ENCODE measurements around the gene RNF26.

GRCh38 chr11:119318240-119319135 lies 15.8 kb upstream of the RNF26 start:
- TF ChIP-seq GATA2 (CRISPR knock-in tag; IDR thresholded peaks at IDR 0.05) (no peak), CTCF (IDR thresholded peaks at IDR 0.05) (no peak), EP300 (IDR thresholded peaks at IDR 0.05; ENCODE audit: borderline replicate concordance in 1 of 2, low read depth in 1 of 2, low read length in 1 of 2) (no peak), MAX (IDR thresholded peaks at IDR 0.05; ENCODE audit: low read depth) (no peak), GABPA (IDR thresholded peaks at IDR 0.05; ENCODE audit: low read depth) (no peak), NRF1 (IDR thresholded peaks at IDR 0.05; ENCODE audit: low read depth, low read length) (no peak), POLR2AphosphoS5 (IDR thresholded peaks at IDR 0.05; ENCODE audit: low read depth, low read length) (no peak), FOXM1 (IDR thresholded peaks at IDR 0.05; ENCODE audit: low read depth) (no peak), NFIC (IDR thresholded peaks at IDR 0.05; ENCODE audit: borderline replicate concordance) (no peak), SMC3 (IDR thresholded peaks at IDR 0.05; ENCODE audit: low read depth, low read length) (no peak), USF1 (IDR thresholded peaks at IDR 0.05; ENCODE audit: borderline replicate concordance, low read depth) (no peak), RAD21 (IDR thresholded peaks at IDR 0.05; ENCODE audit: low read length) (no peak)
